A549 (cell line): Measurements from ENCODE around the gene MRPL27. TPM values are rescaled to one million over a fixed set of nuclear protein-coding genes. Genes with fewer than 3 reads are reported as not detected.

Experiments used
- BHLHE40 ChIP-seq: IDR thresholded peaks from 2 replicates; pipeline ENCODE4 v1.6.1; 2012; ENCODE audit warnings: low read depth, low read length, inconsistent platforms
- CEBPB ChIP-seq, 2 experiments: fragments of >200 bp in 1 of 2; sonication (Bioruptor Twin) in 1 of 2; formaldehyde crosslinking in 1 of 2; IDR thresholded peaks; 2 replicates each; pipeline ENCODE4 v1.6.1; 2012 to 2016
- CHD4 ChIP-seq: fragments of 200-600 bp; sonication (generic); IDR thresholded peaks from 2 replicates; pipeline ENCODE4 v1.6.1; 2016; ENCODE audit warnings: antibody characterized with exemption, mild to moderate bottlenecking, borderline replicate concordance
- EHF ChIP-seq: fragments of 250-450 bp; sonication (Bioruptor Pico); IDR thresholded peaks from 2 replicates; pipeline ENCODE4 v1.5.0; 2020; ENCODE audit warnings: mild to moderate bottlenecking
- EHMT2 ChIP-seq: fragments of 200-600 bp; sonication (generic); IDR thresholded peaks from 2 replicates; pipeline ENCODE4 v1.6.1; 2016; ENCODE audit warnings: antibody characterized with exemption, low read depth, mild to moderate bottlenecking, moderate library complexity
- ESRRA ChIP-seq: fragments of 150-350 bp; IDR thresholded peaks from 2 replicates; pipeline ENCODE4 v1.6.1; 2014; ENCODE audit warnings: mild to moderate bottlenecking, low read length, borderline replicate concordance
- FOSB ChIP-seq: fragments of 250-450 bp; sonication (Bioruptor Pico); IDR thresholded peaks from 2 replicates; pipeline ENCODE4 v1.5.0; 2020; ENCODE audit warnings: mild to moderate bottlenecking, moderate library complexity
- FOSL2 ChIP-seq, 2 experiments: fragments of 450-650 bp in 1 of 2; fragments of >200 bp in 1 of 2; sonication (Bioruptor Twin) in 1 of 2; formaldehyde crosslinking; IDR thresholded peaks; 2 replicates each; pipeline versions ENCODE4 v1.5.0 to v1.6.1; 2016 to 2020; ENCODE audit warnings: mild to moderate bottlenecking in 1 of 2, moderate library complexity in 1 of 2
- HEYL ChIP-seq: fragments of 250-450 bp; sonication (Bioruptor Pico); IDR thresholded peaks from 2 replicates; pipeline ENCODE4 v1.8.0; 2021; ENCODE audit warnings: mild to moderate bottlenecking, moderate library complexity
- JUN ChIP-seq, 2 experiments: fragments of >200 bp; sonication (Bioruptor Twin); formaldehyde crosslinking; IDR thresholded peaks; 2 replicates in 1 of 2; 3 replicates in 1 of 2; pipeline ENCODE4 v1.6.1; 2016 to 2017
- JUNB ChIP-seq: fragments of >200 bp; sonication (Bioruptor Twin); formaldehyde crosslinking; IDR thresholded peaks from 2 replicates; pipeline ENCODE4 v1.6.1; 2016
- KDM5A ChIP-seq: fragments of 200-600 bp; sonication (generic); IDR thresholded peaks from 2 replicates; pipeline ENCODE4 v1.6.1; 2016; ENCODE audit warnings: antibody characterized with exemption, mild to moderate bottlenecking
- MAFK ChIP-seq: fragments of 450-650 bp; IDR thresholded peaks from 2 replicates; pipeline ENCODE4 v1.6.1; 2014; ENCODE audit not compliant: partially characterized antibody
- NR3C1 ChIP-seq: fragments of >200 bp; sonication (Bioruptor Twin); formaldehyde crosslinking; IDR thresholded peaks from 3 replicates; pipeline ENCODE4 v1.6.1; 2017
- POLR2A ChIP-seq: IDR thresholded peaks from 2 replicates; pipeline ENCODE4 v1.6.1; 2012; ENCODE audit warnings: mild to moderate bottlenecking, low read length
- RCOR1 ChIP-seq: fragments of 150-350 bp; IDR thresholded peaks from 2 replicates; pipeline ENCODE4 v1.6.1; 2014; ENCODE audit warnings: antibody characterized with exemption, low read length, low read depth
- RNF2 ChIP-seq: fragments of 200-600 bp; sonication (generic); IDR thresholded peaks from 2 replicates; pipeline ENCODE4 v1.6.1; 2016; ENCODE audit warnings: low read depth, mild to moderate bottlenecking, antibody characterized with exemption, moderate library complexity, borderline replicate concordance
- SMC3 ChIP-seq: fragments of >200 bp; sonication (Bioruptor Twin); formaldehyde crosslinking; IDR thresholded peaks from 3 replicates; pipeline ENCODE4 v1.6.1; 2018; ENCODE audit warnings: inconsistent platforms
- SREBF2 ChIP-seq: fragments of 450-650 bp; IDR thresholded peaks from 2 replicates; pipeline ENCODE4 v1.6.1; 2014; ENCODE audit warnings: mild to moderate bottlenecking, moderate library complexity
- ZC3H11A ChIP-seq: fragments of 450-650 bp; IDR thresholded peaks from 2 replicates; pipeline ENCODE4 v1.6.1; 2014; ENCODE audit warnings: antibody characterized with exemption, mild to moderate bottlenecking
- ZSCAN20 ChIP-seq: fragments of 250-450 bp; sonication (Bioruptor Pico); IDR thresholded peaks from 2 replicates; pipeline ENCODE4 v1.8.0; 2022; ENCODE audit warnings: mild to moderate bottlenecking, moderate library complexity
- polyA plus RNA-seq, 4 experiments: library from polyadenylated mRNA; depleted of rRNA in 3 of 4; stranded (reverse); fragments of >200 nt; fragmentation: RNase III in 1 of 4; extraction: RNeasy Plus Mini Kit Qiagen cat#74134 plus additional on column Dnase treatment in 1 of 4; gene quantifications; 2 replicates in 3 of 4; 3 replicates in 1 of 4; pipeline ENCODE4 v1.2.3, GENCODE V29; 2011 to 2017
- TF ChIP-seq, protein P1 (sequence below): fragments of 250-450 bp; sonication (Bioruptor Pico); IDR thresholded peaks from 2 replicates; pipeline ENCODE4 v1.5.0; 2021; ENCODE audit warnings: mild to moderate bottlenecking, moderate library complexity, borderline replicate concordance
- TF ChIP-seq, protein P2 (sequence below): fragments of >200 bp; sonication (Bioruptor Twin); formaldehyde crosslinking; IDR thresholded peaks from 2 replicates; pipeline ENCODE4 v1.6.1; 2016
- TF ChIP-seq, protein P3 (sequence below): fragments of 250-450 bp; sonication (Bioruptor Pico); IDR thresholded peaks from 2 replicates; pipeline ENCODE4 v1.5.0; 2020; ENCODE audit warnings: low read depth, mild to moderate bottlenecking, moderate library complexity
- TF ChIP-seq, protein P4 (sequence below): fragments of >200 bp; sonication (Bioruptor Twin); formaldehyde crosslinking; IDR thresholded peaks from 3 replicates; pipeline ENCODE4 v1.6.1; 2016

MRPL27 gene
- polyA plus RNA-seq, 2 of the 4 experiments (the other 2 are of a cell fraction) = 149 to 155 TPM

DNA sequence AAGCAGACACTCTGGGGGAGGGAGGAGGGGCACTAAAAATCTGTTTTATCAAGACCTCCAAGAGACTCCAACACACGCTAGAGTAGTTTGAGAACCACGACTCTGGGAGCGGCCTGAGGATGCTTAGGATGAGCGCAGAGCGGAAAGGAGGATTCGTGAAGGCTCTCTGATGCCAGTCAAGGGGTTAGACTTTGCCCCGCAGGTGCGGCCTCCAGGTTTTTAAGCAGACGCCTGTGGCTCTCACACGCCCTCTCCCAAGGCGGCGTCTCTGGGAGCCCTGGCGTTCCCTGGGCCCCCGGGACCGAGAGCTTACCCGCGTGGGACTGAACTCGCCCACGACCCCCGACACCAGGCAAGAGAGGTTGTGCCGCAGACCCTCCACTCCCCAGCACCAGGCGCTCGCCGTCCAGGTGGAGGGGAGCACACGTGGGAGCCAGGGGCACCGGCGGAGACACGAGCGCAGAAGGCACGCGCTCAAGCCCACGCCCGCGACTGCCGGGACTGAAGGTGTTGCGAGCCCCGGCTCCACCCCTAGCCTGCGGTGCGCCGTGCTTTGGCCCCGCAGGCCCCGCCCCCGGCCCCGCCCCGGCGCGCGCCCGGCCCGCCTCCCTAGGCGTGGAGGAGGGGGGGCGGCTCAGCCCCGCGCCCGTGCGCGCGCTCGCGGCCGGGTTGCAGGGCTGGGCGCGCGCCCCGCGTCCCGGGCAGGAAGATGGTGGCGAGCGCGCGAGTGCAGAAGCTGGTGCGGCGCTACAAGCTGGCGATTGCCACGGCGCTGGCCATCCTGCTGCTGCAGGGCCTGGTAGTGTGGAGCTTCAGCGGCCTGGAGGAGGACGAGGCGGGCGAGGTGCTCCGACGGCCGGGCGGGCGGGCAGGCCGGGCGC lies 27.3 kb downstream of the MRPL27 start, which contains the start of gene XYLT2 (continued):
- no peak for TF ChIP-seq EHF (CRISPR knock-in tag)
- TF ChIP-seq ZC3H11A = no peak
- TF ChIP-seq MAFK = no peak
- TF ChIP-seq CEBPB (IDR thresholded peaks at IDR 0.05) = no peak
- TF ChIP-seq JUN (IDR thresholded peaks at IDR 0.05) = peak in 1 of 2 experiments; percentile 81; a peak in 4 of 5 replicates
- no peak for TF ChIP-seq EHMT2
- TF ChIP-seq POLR2A = peak; percentile 85
- no peak for TF ChIP-seq JUNB
- TF ChIP-seq, protein P1, sequence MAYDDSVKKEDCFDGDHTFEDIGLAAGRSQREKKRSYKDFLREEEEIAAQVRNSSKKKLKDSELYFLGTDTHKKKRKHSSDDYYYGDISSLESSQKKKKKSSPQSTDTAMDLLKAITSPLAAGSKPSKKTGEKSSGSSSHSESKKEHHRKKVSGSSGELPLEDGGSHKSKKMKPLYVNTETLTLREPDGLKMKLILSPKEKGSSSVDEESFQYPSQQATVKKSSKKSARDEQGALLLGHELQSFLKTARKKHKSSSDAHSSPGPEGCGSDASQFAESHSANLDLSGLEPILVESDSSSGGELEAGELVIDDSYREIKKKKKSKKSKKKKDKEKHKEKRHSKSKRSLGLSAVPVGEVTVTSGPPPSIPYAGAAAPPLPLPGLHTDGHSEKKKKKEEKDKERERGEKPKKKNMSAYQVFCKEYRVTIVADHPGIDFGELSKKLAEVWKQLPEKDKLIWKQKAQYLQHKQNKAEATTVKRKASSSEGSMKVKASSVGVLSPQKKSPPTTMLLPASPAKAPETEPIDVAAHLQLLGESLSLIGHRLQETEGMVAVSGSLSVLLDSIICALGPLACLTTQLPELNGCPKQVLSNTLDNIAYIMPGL (CRISPR knock-in tag) = no peak
- no peak for TF ChIP-seq FOSB
- no peak for TF ChIP-seq ZSCAN20 (CRISPR knock-in tag)
- no peak for TF ChIP-seq CHD4
- no peak for TF ChIP-seq RCOR1
- no peak for TF ChIP-seq BHLHE40
- no peak; the same call in 1 of the 2 replicates for TF ChIP-seq RNF2
- no peak for TF ChIP-seq ESRRA
- TF ChIP-seq SREBF2 = no peak
- TF ChIP-seq KDM5A = no peak
- no peak for TF ChIP-seq HEYL (CRISPR knock-in tag)
- no peak for TF ChIP-seq NR3C1
- TF ChIP-seq, protein P2, sequence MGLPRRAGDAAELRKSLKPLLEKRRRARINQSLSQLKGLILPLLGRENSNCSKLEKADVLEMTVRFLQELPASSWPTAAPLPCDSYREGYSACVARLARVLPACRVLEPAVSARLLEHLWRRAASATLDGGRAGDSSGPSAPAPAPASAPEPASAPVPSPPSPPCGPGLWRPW = no peak
- TF ChIP-seq, protein P3, sequence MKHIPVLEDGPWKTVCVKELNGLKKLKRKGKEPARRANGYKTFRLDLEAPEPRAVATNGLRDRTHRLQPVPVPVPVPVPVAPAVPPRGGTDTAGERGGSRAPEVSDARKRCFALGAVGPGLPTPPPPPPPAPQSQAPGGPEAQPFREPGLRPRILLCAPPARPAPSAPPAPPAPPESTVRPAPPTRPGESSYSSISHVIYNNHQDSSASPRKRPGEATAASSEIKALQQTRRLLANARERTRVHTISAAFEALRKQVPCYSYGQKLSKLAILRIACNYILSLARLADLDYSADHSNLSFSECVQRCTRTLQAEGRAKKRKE (CRISPR knock-in tag) = no peak
- no peak for TF ChIP-seq FOSL2 (IDR thresholded peaks at IDR 0.05)
- no peak for TF ChIP-seq FOSL2 (CRISPR knock-in tag; IDR thresholded peaks at IDR 0.05)
- no peak for TF ChIP-seq SMC3
- TF ChIP-seq, protein P4, sequence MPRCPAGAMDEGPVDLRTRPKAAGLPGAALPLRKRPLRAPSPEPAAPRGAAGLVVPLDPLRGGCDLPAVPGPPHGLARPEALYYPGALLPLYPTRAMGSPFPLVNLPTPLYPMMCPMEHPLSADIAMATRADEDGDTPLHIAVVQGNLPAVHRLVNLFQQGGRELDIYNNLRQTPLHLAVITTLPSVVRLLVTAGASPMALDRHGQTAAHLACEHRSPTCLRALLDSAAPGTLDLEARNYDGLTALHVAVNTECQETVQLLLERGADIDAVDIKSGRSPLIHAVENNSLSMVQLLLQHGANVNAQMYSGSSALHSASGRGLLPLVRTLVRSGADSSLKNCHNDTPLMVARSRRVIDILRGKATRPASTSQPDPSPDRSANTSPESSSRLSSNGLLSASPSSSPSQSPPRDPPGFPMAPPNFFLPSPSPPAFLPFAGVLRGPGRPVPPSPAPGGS = peak; percentile 71; the same call in 2 of the 3 replicates
- TF ChIP-seq, all 56 proteins: peak for 8
